RWPE2 (cell line): Measurements from ENCODE around the gene ADGRG1.

Source experiments
- ATAC-seq: fragments of 200-7000 bp; cut with Tn5 transposase; 3 replicates; pipeline ENCODE4 v1.9.1; 2021; ENCODE audit warnings: low read depth
- DNase-seq: peaks from one replicate; pipeline ENCODE4 v3.0.0-alpha.2; 2020; ENCODE audit warnings: low spot score
- H3K27ac ChIP-seq: fragments of 450-650 bp; 2 replicates; pipeline ENCODE4 v1.5.1; 2017; ENCODE audit warnings: mild to moderate bottlenecking; ENCODE audit not compliant: poor library complexity, severe bottlenecking
- H3K27me3 ChIP-seq: fragments of 250-450 bp; sonication (Bioruptor Pico); 2 replicates; pipeline ENCODE4 v1.5.1; 2021; ENCODE audit warnings: mild to moderate bottlenecking, moderate library complexity; ENCODE audit not compliant: insufficient read depth, poor library complexity, severe bottlenecking
- H3K36me3 ChIP-seq: fragments of 250-450 bp; sonication (Bioruptor Pico); 2 replicates; pipeline ENCODE4 v1.5.1; 2020; ENCODE audit warnings: low read depth, mild to moderate bottlenecking, moderate library complexity
- H3K4me1 ChIP-seq: fragments of 250-450 bp; sonication (Bioruptor Pico); 2 replicates; pipeline ENCODE4 v1.5.1; 2021; ENCODE audit warnings: mild to moderate bottlenecking, moderate library complexity; ENCODE audit not compliant: insufficient read depth, poor library complexity, severe bottlenecking
- H3K4me3 ChIP-seq: fragments of 250-450 bp; sonication (Bioruptor Pico); 2 replicates; pipeline ENCODE4 v1.5.1; 2021; ENCODE audit warnings: mild to moderate bottlenecking, moderate library complexity; ENCODE audit not compliant: severe bottlenecking
- H3K9me3 ChIP-seq: fragments of 250-450 bp; sonication (Bioruptor Pico); 2 replicates; pipeline ENCODE4 v1.5.1; 2021; ENCODE audit warnings: mild to moderate bottlenecking, moderate library complexity; ENCODE audit not compliant: severe bottlenecking
- CTCF ChIP-seq: fragments of 450-650 bp; IDR thresholded peaks from one replicate; pipeline ENCODE4 v1.5.1; 2017; ENCODE audit warnings: mild to moderate bottlenecking, moderate library complexity; ENCODE audit not compliant: poor library complexity, severe bottlenecking

ADGRG1 gene

GRCh38 chr16:57698812-57699405 is 70.5 kb downstream of the ADGRG1 start:
- Histone ChIP-seq H3K27me3 (no peaks in the 10 kb centered on the region), H3K9me3 (no peaks in the 10 kb centered on the region), H3K4me3 (no peak overlapping the region), H3K4me1 (no peaks in the 10 kb centered on the region), H3K36me3 (no peaks in the 10 kb centered on the region), H3K27ac (no peak overlapping the region)
- no peak for TF ChIP-seq CTCF
- ATAC-seq (no peak), DNase-seq (no peak)

DNA sequence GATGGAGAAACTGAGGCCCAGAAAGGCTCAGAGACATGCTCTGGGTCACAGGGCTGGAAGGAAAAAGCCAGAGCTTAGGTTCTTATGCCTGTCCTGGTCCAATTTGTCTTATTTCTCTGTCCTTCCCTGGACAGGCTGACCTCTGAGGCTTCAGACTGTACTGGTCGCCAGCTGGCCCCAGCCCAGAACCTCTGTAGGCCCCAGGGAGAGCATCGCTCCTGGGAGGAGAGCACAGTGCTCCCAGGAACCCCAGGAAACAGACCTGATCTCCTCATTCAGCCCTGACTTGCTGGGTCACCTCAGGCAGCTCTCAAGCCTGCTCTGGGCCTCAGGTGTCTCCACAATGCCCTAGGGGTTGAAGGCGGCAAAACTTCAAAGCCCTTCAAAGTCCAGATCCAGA is 71.1 kb downstream of the ADGRG1 start:
- H3K9me3 ChIP-seq: no peaks in the 10 kb centered on the region
- no peak overlapping the region for H3K4me3 ChIP-seq
- no peaks in the 10 kb centered on the region for H3K4me1 ChIP-seq
- H3K27me3 ChIP-seq: no peaks in the 10 kb centered on the region
- H3K27ac ChIP-seq: no peak overlapping the region
- no peaks in the 10 kb centered on the region for H3K36me3 ChIP-seq
- no peak for DNase-seq
- no peak for ATAC-seq
- no peak for TF ChIP-seq CTCF

DNA sequence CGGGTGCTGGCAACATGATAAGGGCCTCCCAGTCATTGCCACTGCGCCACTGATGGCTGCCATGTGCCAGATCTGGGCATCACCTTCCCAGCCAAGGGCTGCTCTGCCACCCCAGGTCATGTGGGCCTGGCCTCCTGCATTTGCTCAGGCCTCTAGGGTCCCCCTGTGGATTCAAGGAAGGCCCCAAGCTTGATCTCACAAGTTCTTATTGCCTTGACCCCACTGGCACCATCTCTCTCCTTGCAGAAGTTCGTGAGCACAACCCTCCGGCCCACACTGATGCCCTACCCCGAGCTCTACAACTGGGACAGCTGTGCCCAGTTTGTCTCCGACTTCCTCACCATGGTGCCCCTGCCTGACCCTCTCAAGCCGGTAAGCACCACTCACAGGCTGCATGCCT is 71.5 kb downstream of the ADGRG1 start:
- H3K4me3 ChIP-seq: no peak overlapping the region
- no peak for TF ChIP-seq CTCF
- ATAC-seq (no peak), DNase-seq (no peak)
- no peaks in the 10 kb centered on the region for H3K9me3 ChIP-seq
- no peaks in the 10 kb centered on the region for H3K27me3 ChIP-seq
- H3K36me3 ChIP-seq: no peaks in the 10 kb centered on the region
- no peak overlapping the region for H3K27ac ChIP-seq
- no peaks in the 10 kb centered on the region for H3K4me1 ChIP-seq

- Histone ChIP-seq H3K27ac (no peak overlapping the region), H3K27me3 (no peaks in the 10 kb centered on the region), H3K36me3 (no peaks in the 10 kb centered on the region), H3K4me1 (no peaks in the 10 kb centered on the region), H3K4me3 (no peak overlapping the region), H3K9me3 (no peaks in the 10 kb centered on the region)
- no peak for ATAC-seq
- no peak for TF ChIP-seq CTCF
- DNase-seq: no peak
These were observed 72.5 kb downstream of the ADGRG1 start for GRCh38 chr16:57700781-57701551.

GRCh38 chr16:57701759-57702371 is 73.4 kb downstream of the ADGRG1 start:
- no peak for TF ChIP-seq CTCF
- no peaks in the 10 kb centered on the region for H3K4me1 ChIP-seq
- ATAC-seq: no peak

More at GRCh38 chr16:57701759-57702371, 73.4 kb downstream of the ADGRG1 start:
- Histone ChIP-seq H3K4me3 (no peak overlapping the region), H3K27me3 (no peaks in the 10 kb centered on the region), H3K36me3 (no peaks in the 10 kb centered on the region), H3K27ac (no peak overlapping the region), H3K9me3 (no peaks in the 10 kb centered on the region)
- DNase-seq: no peak
